ENCODE measurements around the gene CSNK2A2. TPM values are rescaled to one million over a fixed set of nuclear protein-coding genes. Genes with fewer than 3 reads are reported as not detected.

Gene CSNK2A2
- total and polyA plus RNA-seq, 2 of the 8 experiments (the other 6 are each of a cell fraction or from before 2014, with no cell fraction given) = 37.9 to 128 TPM

GRCh38 chr16:58198803-58199411 lies 1.0 kb upstream of the CSNK2A2 start:
- Histone ChIP-seq H3K4me3 (ENCODE audit: extremely low read depth in 1 of 4, insufficient read depth in 2 of 4, low read depth in 3 of 4, low read length in 4 of 4) (peak overlapping the region in 2 of 4 experiments; percentile 71 to 87; a peak in 2 of 8 replicates), H2AFZ (ENCODE audit: low read length) (no peak overlapping the region), H3K79me1 (ENCODE audit: low read depth, low read length) (peaks cover 6% of the 10 kb centered on the region), H3K56ac (replicated peaks; ENCODE audit: insufficient read length, low read depth, low read length) (no peak overlapping the region), H2AK5ac (ENCODE audit: low read depth, low read length) (no peak overlapping the region), H3K27ac (ENCODE audit: low read depth, low read length) (no peak overlapping the region), H2BK15ac (ENCODE audit: low read length) (no peak overlapping the region), H3K23ac (ENCODE audit: insufficient read length) (no peak overlapping the region), H2BK120ac (replicated peaks; ENCODE audit: low read depth, low read length) (no peak overlapping the region), H3K9me3 (ENCODE audit: insufficient read depth in 2 of 2, low read depth in 1 of 2, low read length in 1 of 2) (no peaks in the 10 kb centered on the region), H4K20me1 (replicated peaks in 1 of 2; ENCODE audit: control insufficient read depth in 1 of 2, insufficient read depth in 2 of 2, low read length in 2 of 2) (peaks cover 0 to 3% of the 10 kb centered on the region in 2 experiments), H2BK5ac (ENCODE audit: low read depth, low read length) (no peak overlapping the region), H3K36me3 (ENCODE audit: control insufficient read depth in 2 of 4, insufficient read depth in 4 of 4, low read length in 3 of 4) (peaks cover 0 to 26% (median 15%) of the 10 kb centered on the region in 4 experiments; a peak in 6 of 8 replicates), H2BK20ac (ENCODE audit: low read length) (no peak overlapping the region), H3K27me3 (replicated peaks in 1 of 4; ENCODE audit: control insufficient read depth in 3 of 4, extremely low read depth in 1 of 4, insufficient read depth in 3 of 4, low read length in 3 of 4) (peaks cover 0 to 5% (median 2%) of the 10 kb centered on the region in 4 experiments; a peak in 1 of 7 replicates), H3K14ac (ENCODE audit: insufficient read length) (no peak overlapping the region), H4K5ac (ENCODE audit: insufficient read length, low read depth, low read length) (no peak overlapping the region), H3K79me2 (ENCODE audit: control insufficient read depth in 1 of 2, insufficient read depth in 2 of 2, low read length in 2 of 2) (peaks cover 6 to 32% of the 10 kb centered on the region in 2 experiments; a peak in 3 of 4 replicates), H3K4ac (replicated peaks; ENCODE audit: insufficient read length, low read depth, low read length) (no peak overlapping the region), H3K23me2 (ENCODE audit: low read depth, low read length) (peaks cover 11% of the 10 kb centered on the region; the same call in 1 of the 2 replicates), H3K4me2 (ENCODE audit: insufficient read depth in 1 of 2, low read depth in 2 of 2, low read length in 2 of 2) (peak overlapping the region; percentile 55 to 97), H3K9ac (replicated peaks in 1 of 4; ENCODE audit: extremely low read depth in 1 of 4, low read depth in 3 of 4, low read length in 3 of 4) (no peak overlapping the region), H2BK12ac (ENCODE audit: low read depth, low read length) (no peak overlapping the region; the same call in 1 of the 2 replicates), H4K8ac (ENCODE audit: extremely low read depth, insufficient read depth, low read length) (no peak overlapping the region), H4K91ac (replicated peaks; ENCODE audit: insufficient read length, low read length) (no peak overlapping the region), H3K4me1 (replicated peaks in 1 of 4; ENCODE audit: control insufficient read depth in 3 of 4, insufficient read depth in 4 of 4, low read length in 3 of 4) (peaks cover 0 to 6% (median 3%) of the 10 kb centered on the region in 4 experiments; a peak in 2 of 7 replicates), H3K18ac (ENCODE audit: extremely low read depth, low read length) (no peak overlapping the region)
- peak; percentile 88; the same call in 1 of the 2 replicates for TF ChIP-seq KDM1A (IDR thresholded peaks at IDR 0.05; ENCODE audit: borderline replicate concordance, low read length)
- TF ChIP-seq TAF1 (IDR thresholded peaks at IDR 0.05; ENCODE audit: low read depth, low read length) = no peak
- no peak for DNase-seq (ENCODE audit: low read depth in 1 of 2, low spot score in 2 of 2)
- no peak for FAIRE-seq
- ChIA-PET CTCF (ENCODE audit: partially characterized antibody) (interaction anchor here (0.6 to 1.9 kb wide), 6 partner anchors 24 to 176 kb away, joined by 3 to 4 read pairs (median 3); no protein-coding TSS in a partner anchor), POLR2A (ENCODE audit: partially characterized antibody) (interaction anchor here (1.3 kb wide), 1 partner anchor 12 kb away, joined by 4 read pairs; no protein-coding TSS in a partner anchor)
- 71% methylated on average over 3 of the region's 3 CpGs; no CpG with 5 or more reads in 1 of the 2 experiments for whole genome bisulfite sequencing, 2 experiments (ENCODE audit: extremely low coverage in 1 of 2, insufficient coverage in 1 of 2, insufficient read length in 1 of 2, insufficient replicate concordance in 2 of 2, low coverage in 1 of 2, low lambda C conversion rate in 2 of 2, missing lambda C conversion rate in 1 of 2)

Measured in H1 (cell line).